DMS53 (cell line): ENCODE measurements around the gene TK1.
"Not testable (repeated sequence)": the region's sequence is repeated elsewhere in the genome, so short reads cannot be mapped to it uniquely, and the experiment has no call there.

Experiments
- DNase-seq: peaks from one replicate; lab custom pipeline; 2025; lab: John Stamatoyannopoulos, UW

TK1 gene, protein sequence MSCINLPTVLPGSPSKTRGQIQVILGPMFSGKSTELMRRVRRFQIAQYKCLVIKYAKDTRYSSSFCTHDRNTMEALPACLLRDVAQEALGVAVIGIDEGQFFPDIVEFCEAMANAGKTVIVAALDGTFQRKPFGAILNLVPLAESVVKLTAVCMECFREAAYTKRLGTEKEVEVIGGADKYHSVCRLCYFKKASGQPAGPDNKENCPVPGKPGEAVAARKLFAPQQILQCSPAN

GRCh38 chr17:78186692-78187595 is at the start of gene TK1, which contains the start of gene AFMID:
Gene TK1 (minus strand): TSS chr17:78187052. CDS start chr17:78186994, 58 bp downstream.
Gene AFMID (plus strand): TSS chr17:78187362. CDS start chr17:78187371, 9 bp downstream.
- peak; percentile 99 for DNase-seq

GRCh38 chr17:78235885-78236284 is 49.0 kb upstream of the TK1 start:
- DNase-seq: no peak

DNA sequence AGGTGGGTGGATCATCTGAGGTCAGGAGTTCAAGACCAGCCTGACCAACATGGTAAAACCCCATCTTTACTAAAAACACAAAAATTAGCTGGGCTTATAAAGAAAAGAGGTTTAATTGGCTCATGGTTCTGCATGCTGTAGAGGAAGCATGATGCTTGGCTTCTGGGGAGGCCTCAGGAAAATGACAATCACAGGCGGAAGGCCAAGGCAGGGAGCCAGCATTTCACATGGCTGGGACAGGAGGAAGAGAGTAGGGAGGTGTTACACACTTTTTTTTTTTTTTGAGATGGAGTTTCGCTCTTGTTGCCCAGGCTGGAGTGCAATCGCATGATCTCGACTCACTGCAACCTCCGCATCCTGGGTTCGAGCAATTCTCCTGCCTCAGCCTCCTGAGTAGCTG is 48.2 kb upstream of the TK1 start:
- not testable (repeated sequence) for DNase-seq

DNA sequence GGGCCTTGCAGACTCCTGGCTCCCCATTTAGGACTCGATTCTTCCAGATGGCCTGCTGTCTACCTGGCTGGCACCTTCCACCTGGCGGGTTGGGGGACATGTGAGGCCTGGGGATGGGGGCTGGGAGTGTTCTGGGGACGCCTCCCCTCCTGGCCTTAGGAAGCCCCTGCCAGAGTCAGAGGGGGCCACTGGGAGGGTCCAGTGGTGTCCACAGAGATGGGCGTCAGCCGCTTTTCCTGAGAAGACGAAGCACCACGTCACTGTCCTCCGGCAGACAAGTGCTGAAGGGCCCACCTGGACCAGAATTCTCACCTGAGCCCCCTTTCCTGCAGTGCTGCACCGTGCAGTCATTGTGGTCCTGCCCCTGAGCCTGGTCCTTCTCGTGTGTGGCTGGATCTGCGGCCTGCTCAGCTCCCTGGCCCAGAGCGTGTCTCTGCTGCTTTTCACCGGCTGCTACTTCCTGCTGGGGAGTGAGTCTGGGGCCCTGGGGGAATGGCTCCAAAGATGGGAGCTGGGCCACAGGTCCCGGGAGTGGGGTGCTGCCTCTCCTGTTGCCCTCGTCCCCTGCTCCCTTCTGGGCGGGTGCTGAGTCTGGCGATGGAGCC is 47.5 kb upstream of the TK1 start:
- DNase-seq: no peak

DNA sequence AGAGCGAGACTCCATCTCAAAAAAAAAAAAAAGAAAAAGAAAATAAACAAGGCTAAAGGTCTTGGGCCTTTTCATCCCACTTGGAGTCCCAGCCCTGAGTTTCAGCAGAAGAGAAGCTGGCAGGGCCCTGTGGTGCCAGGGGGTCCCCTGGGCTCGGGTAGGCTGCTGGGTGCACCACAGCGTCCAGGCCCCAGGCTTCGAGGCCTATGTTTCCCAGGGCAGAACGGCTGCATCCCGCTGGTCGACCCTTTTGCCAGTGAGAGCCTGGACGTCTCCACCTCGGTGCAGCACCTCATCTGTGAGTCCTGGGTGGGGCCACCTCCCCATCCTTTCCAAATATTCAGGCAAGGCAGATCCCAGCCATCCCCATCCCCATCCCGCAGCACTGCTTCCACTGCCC is 46.8 kb upstream of the TK1 start:
- DNase-seq: no peak

GRCh38 chr17:78232859-78233173 is 46.0 kb upstream of the TK1 start:
- DNase-seq: no peak

- DNase-seq: peak; percentile 41
These were observed 45.4 kb upstream of the TK1 start for GRCh38 chr17:78231991-78232858.

DNA sequence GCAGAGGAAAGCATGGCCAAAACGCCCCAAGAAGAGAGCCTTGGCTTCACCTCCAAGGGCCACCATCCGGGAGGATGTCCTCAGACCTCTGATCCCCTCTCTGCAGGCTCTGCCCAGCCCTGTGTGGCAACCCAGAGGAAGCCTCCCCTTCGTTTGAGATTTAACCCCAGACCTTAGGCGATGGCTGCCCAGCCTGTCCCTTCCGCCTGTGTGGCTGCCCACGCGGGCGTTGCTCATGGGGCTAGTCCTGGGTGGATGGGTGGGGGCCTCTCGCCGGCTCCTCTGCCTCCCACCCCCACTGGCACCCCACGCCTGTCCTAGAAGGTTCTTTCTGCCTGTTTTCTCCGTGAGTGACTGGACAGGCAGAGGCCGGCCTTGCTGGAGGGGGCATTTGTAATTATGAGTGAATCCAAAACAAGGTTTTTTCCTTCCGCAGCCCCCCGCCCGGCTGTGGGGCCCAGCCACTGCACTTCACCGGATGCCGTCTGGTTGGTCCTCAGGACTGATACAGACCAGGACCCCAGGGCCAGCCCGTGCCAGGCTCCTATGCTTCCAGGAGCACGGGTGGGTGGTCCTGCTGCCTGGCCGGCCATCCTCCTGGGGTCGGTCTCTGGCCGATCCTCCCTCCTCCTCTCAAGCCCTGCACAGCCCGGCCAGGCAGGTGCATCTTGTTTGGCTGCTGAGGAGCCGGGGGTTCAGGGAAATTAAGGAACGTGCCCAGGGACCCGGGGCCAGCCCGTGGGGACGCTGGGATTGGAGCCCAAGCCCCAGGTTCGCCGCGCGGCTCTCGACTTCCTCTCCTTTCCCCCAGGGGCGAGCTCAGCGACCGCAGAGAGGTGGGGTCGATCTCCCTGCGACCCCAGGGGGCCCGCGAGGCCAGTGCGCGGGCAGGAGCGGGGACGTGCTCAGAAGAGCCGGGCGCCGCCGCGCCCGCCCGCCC is 44.4 kb upstream of the TK1 start, which contains the start of gene TMEM235:
Gene TMEM235, plus strand, starts transcription at position 636 of the 940 bp plus-strand sequence. CDS start 393 bp downstream, outside the sequence.
- no peak for DNase-seq

- DNase-seq: no peak
These were observed 43.6 kb upstream of the TK1 start for GRCh38 chr17:78230252-78230962.

DNA sequence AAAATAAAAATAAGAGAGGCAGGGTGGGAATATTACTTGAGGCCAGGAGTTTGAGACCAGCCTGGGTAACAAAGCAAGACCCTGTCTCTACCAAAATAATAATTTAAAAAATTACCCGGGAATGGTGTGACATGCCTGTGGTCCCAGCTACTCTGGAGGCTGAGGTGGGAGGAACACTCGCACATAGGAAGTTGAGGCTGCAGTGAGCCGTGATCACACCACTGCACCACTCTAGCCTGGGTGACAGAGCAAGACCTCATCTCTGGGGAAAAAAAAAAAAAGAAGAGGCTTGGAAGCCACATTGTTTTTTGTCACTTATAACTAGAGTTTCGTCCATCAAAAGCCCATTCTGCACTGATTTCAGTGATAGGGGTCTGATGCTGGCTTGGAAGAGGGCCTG is 41.3 kb upstream of the TK1 start:
- no peak for DNase-seq

DNA sequence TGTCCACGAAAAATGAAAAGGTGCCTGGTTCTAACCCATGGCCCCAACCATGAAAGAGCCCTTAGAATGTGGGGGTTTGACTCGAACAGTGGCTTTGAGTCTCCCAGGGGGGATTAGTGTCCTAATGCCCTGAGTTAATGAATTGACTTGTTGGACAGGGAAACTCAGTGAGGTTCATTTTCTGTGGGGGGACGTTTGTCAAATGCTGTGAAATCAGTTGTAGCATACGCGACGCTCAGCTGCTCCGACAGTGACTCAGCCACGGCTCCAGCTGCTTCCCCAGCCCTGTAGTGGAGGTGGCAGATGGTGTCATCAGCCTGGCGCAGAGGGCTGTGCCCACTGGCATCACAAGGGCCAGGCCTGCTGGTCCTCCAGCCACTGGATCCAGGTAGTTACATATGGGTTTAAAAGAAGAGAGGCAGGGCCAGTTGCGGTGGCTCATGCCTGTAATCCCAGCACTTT is 40.6 kb upstream of the TK1 start:
- peak; percentile 97 for DNase-seq

DNA sequence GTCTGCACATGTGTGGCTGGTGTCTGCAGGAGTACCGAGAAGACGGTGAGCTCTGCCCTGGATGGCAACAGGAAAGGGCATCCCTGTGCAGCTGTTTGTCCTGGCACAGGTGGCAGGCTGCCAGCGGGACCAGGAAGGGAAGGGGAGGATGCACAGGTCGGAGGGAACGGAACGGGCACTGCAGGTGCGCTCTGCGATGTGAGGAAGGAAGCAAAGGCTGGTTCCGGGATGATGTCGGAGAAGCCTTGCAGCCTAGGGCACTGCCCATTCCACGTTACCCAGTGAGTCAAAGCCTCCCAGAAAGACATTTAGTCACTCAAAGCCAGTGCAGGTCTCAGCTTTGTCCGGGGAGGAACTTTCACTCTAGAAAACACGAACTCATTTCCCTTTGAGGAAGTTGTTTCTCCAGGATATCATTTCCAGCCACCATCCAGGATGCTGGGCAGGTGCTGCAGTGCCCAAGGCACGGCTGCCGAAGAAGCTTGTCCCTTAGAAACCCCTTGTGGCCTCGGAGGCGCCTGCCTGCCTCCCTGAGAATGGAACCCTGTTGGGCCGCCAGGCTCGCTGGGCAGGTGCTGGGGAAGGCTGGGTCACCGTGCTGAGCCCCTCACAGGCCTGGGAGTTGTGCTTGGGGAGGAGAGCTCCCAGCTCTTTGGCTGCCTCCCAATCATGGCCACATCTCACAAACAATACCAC is 40.1 kb upstream of the TK1 start:
- DNase-seq: peak; percentile 93

GRCh38 chr17:78226055-78226758 is 39.4 kb upstream of the TK1 start:
- peak; percentile 51 for DNase-seq

DNA sequence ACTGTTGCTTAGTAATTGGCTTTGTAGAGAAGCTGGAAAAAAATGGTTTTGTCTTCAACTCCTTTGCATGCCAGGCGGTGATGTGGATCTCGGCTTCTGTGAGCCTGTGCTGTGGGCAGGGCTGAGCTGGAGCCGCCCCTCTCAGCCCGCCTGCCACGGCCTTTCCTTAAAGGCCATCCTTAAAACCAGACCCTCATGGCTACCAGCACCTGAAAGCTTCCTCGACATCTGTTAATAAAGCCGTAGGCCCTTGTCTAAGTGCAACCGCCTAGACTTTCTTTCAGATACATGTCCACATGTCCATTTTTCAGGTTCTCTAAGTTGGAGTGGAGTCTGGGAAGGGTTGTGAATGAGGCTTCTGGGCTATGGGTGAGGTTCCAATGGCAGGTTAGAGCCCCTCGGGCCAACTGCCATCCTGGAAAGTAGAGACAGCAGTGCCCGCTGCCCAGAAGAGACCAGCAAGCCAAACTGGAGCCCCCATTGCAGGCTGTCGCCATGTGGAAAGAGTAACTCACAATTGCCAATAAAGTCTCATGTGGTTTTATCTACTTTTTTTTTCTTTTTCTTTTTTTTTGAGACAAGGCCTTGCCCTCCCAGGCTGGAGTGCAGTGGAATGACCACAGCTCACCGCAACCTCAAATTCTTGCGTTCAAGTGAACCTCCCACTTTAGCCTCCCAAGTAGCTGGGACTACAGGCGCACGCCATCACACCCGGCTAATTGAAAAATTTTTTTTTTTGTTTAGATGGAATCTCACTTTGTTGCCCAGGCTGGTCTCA is 38.4 kb upstream of the TK1 start:
- DNase-seq: no peak

GRCh38 chr17:78224231-78225087 is 37.6 kb upstream of the TK1 start:
- no peak for DNase-seq

GRCh38 chr17:78223765-78224164 is 36.9 kb upstream of the TK1 start:
- no peak for DNase-seq

GRCh38 chr17:78223061-78223460 is 36.2 kb upstream of the TK1 start:
- no peak for DNase-seq
